CD4-positive, alpha-beta T cell treated with Interferon alpha-2 for 1 hour (primary cell): ENCODE results near the gene COL19A1.
A peak's percentile ranks its signal among the peaks of the same experiment; 100 is the strongest.
"Not testable (repeated sequence)": the region's sequence is repeated elsewhere in the genome, so short reads cannot be mapped to it uniquely, and the experiment has no call there.

Experiments
- DNase-seq, 2 donors: peaks; one replicate each; pipeline ENCODE4 v3.0.0-alpha.2; 2020 to 2022

The COL19A1 gene

GRCh38 chr6:69866770-69867638, 648 bp downstream of the COL19A1 start:
- peak; percentile 58 to 61 for DNase-seq

GRCh38 chr6:69867639-69867976, 1.3 kb downstream of the COL19A1 start:
- no peak for DNase-seq

- DNase-seq = no peak
These were observed 2.0 kb downstream of the COL19A1 start for GRCh38 chr6:69868252-69868804.

GRCh38 chr6:69868961-69869360, 2.6 kb downstream of the COL19A1 start:
- DNase-seq = no peak

GRCh38 chr6:69871107-69871506, 4.8 kb downstream of the COL19A1 start:
- no peak for DNase-seq

GRCh38 chr6:69873291-69873690, 6.9 kb downstream of the COL19A1 start:
- DNase-seq = no peak

- no peak for DNase-seq
These were observed 9.4 kb downstream of the COL19A1 start for GRCh38 chr6:69875715-69876114.

GRCh38 chr6:69878795-69879194, 12.4 kb downstream of the COL19A1 start:
- DNase-seq = no peak

GRCh38 chr6:69880601-69881000, 14.2 kb downstream of the COL19A1 start:
- no peak for DNase-seq

GRCh38 chr6:69881322-69882151, 15.2 kb downstream of the COL19A1 start:
- DNase-seq = peak in 1 of 2 donors; percentile 74

- no peak for DNase-seq
These were observed 17.2 kb downstream of the COL19A1 start for GRCh38 chr6:69883551-69883950.

GRCh38 chr6:69884231-69884630, 17.9 kb downstream of the COL19A1 start:
- no peak for DNase-seq

- peak in 1 of 2 donors; percentile 6 for DNase-seq
These were observed 20.7 kb downstream of the COL19A1 start for GRCh38 chr6:69887026-69887425.

- no peak for DNase-seq
These were observed 21.5 kb downstream of the COL19A1 start for GRCh38 chr6:69887714-69888345.

- DNase-seq = no peak
These were observed 22.3 kb downstream of the COL19A1 start for GRCh38 chr6:69888482-69889233.

- DNase-seq = not testable (repeated sequence)
These were observed 23.0 kb downstream of the COL19A1 start for GRCh38 chr6:69889234-69889974.

GRCh38 chr6:69892561-69892960, 26.2 kb downstream of the COL19A1 start:
- DNase-seq = not testable (repeated sequence)

GRCh38 chr6:69893266-69893665, 26.9 kb downstream of the COL19A1 start:
- DNase-seq = not testable (repeated sequence)

- no peak for DNase-seq
These were observed 28.4 kb downstream of the COL19A1 start for GRCh38 chr6:69894578-69895347.

- no peak for DNase-seq
These were observed 29.0 kb downstream of the COL19A1 start for GRCh38 chr6:69895396-69895795.

- no peak for DNase-seq
These were observed 34.5 kb downstream of the COL19A1 start for GRCh38 chr6:69900869-69901268.
